H1 (cell line): ENCODE results near the gene TAMM41. TPM values are rescaled to one million over a fixed set of nuclear protein-coding genes. Genes with fewer than 3 reads are reported as not detected.

Experiments used
- CTCF ChIA-PET: fragments of 300-600 bp; sonication (Branson Sonifier 250); formaldehyde crosslinking; loops from one replicate; lab custom pipeline; 2021; ENCODE audit not compliant: partially characterized antibody; lab: Charles Lee
- POLR2A ChIA-PET: fragments of 300-600 bp; sonication (Branson Sonifier 250); formaldehyde crosslinking; loops from one replicate; lab custom pipeline; 2021; ENCODE audit warnings: inconsistent platforms; ENCODE audit not compliant: partially characterized antibody; lab: Charles Lee
- DNase-seq, 2 experiments: peaks; one replicate each; pipeline versions ENCODE4 v3.0.0 to v3.0.0-alpha.2; 2010 to 2022; ENCODE audit warnings: low spot score in 2 of 2, low read depth in 1 of 2, mixed read lengths in 1 of 2
- FAIRE-seq: peaks from 2 replicates; lab custom pipeline; 2011; peaks lifted over from hg19 to GRCh38; lab: Jason Lieb, UNC
- H2AFZ ChIP-seq: 2 replicates; pipeline ENCODE4 v1.8.1; 2012; ENCODE audit warnings: low read length, inconsistent platforms
- H2AK5ac ChIP-seq: 2 replicates; pipeline ENCODE4 v1.6.1; 2013; ENCODE audit warnings: low read depth, low read length
- H2BK120ac ChIP-seq: replicated peaks from 2 replicates; pipeline ENCODE3; 2013; ENCODE audit warnings: low read depth, low read length, inconsistent platforms
- H2BK12ac ChIP-seq: 2 replicates; pipeline ENCODE4 v1.6.1; 2013; ENCODE audit warnings: low read depth, low read length
- H2BK15ac ChIP-seq: 2 replicates; pipeline ENCODE4 v1.6.1; 2013; ENCODE audit warnings: low read length
- H2BK20ac ChIP-seq: 2 replicates; pipeline ENCODE4 v1.6.1; 2013; ENCODE audit warnings: low read length
- H2BK5ac ChIP-seq: 2 replicates; pipeline ENCODE4 v1.6.1; 2013; ENCODE audit warnings: low read depth, low read length
- H3K14ac ChIP-seq: 2 replicates; pipeline ENCODE4 v1.6.1; 2013; ENCODE audit warnings: inconsistent platforms; ENCODE audit not compliant: insufficient read length
- H3K18ac ChIP-seq: 2 replicates; pipeline ENCODE4 v1.6.1; 2013; ENCODE audit warnings: low read length; ENCODE audit errors: extremely low read depth
- H3K23ac ChIP-seq: 2 replicates; pipeline ENCODE4 v1.6.1; 2013; ENCODE audit warnings: inconsistent platforms; ENCODE audit not compliant: insufficient read length
- H3K23me2 ChIP-seq: 2 replicates; pipeline ENCODE4 v1.6.1; 2013; ENCODE audit warnings: low read depth, low read length
- H3K27ac ChIP-seq: 2 replicates; pipeline ENCODE4 v1.6.1; 2011; ENCODE audit warnings: low read depth, low read length, inconsistent platforms
- H3K27me3 ChIP-seq, 4 experiments: replicated peaks in 1 of 4; 1 replicate in 1 of 4; 2 replicates in 3 of 4; pipeline versions ENCODE4 v1.6.1 to v1.8.1; 2011 to 2013; ENCODE audit warnings: low read length in 3 of 4, mild to moderate bottlenecking in 3 of 4, inconsistent platforms in 2 of 4, mixed read lengths in 2 of 4, moderate library complexity in 1 of 4; ENCODE audit not compliant: control insufficient read depth in 3 of 4, insufficient read depth in 3 of 4; ENCODE audit errors: extremely low read depth in 1 of 4
- H3K36me3 ChIP-seq, 4 experiments: 2 replicates each; pipeline versions ENCODE4 v1.6.1 to v1.8.1; 2011 to 2013; ENCODE audit warnings: mild to moderate bottlenecking in 4 of 4, low read length in 3 of 4, moderate library complexity in 2 of 4, control low read depth in 1 of 4, inconsistent platforms in 1 of 4; ENCODE audit not compliant: insufficient read depth in 4 of 4, control insufficient read depth in 2 of 4
- H3K4ac ChIP-seq: replicated peaks from 2 replicates; pipeline ENCODE3; 2013; ENCODE audit warnings: low read length, low read depth, mixed read lengths, inconsistent platforms; ENCODE audit not compliant: insufficient read length
- H3K4me1 ChIP-seq, 4 experiments: replicated peaks in 1 of 4; 1 replicate in 1 of 4; 2 replicates in 3 of 4; pipeline versions ENCODE4 v1.6.1 to v1.8.1; 2011 to 2013; ENCODE audit warnings: low read length in 3 of 4, inconsistent platforms in 2 of 4, mixed read lengths in 1 of 4; ENCODE audit not compliant: insufficient read depth in 4 of 4, control insufficient read depth in 3 of 4
- H3K4me2 ChIP-seq, 2 experiments: 2 replicates each; pipeline versions ENCODE4 v1.6.1 to v1.8.1; 2011 to 2013; ENCODE audit warnings: low read depth in 2 of 2, low read length in 2 of 2, control low read depth in 1 of 2, inconsistent platforms in 1 of 2, mild to moderate bottlenecking in 1 of 2; ENCODE audit not compliant: insufficient read depth in 1 of 2
- H3K4me3 ChIP-seq, 4 experiments: fragments of 200-600, 300-600 bp in 1 of 4; sonication (generic), shearing (Covaris generic), sonication (Bioruptor Twin) in 1 of 4; 2 replicates each; pipeline versions ENCODE4 v1.5.1 to v1.8.1; 2011 to 2016; ENCODE audit warnings: low read length in 4 of 4, low read depth in 3 of 4, control low read depth in 2 of 4, inconsistent platforms in 2 of 4, mild to moderate bottlenecking in 2 of 4, mixed read lengths in 1 of 4, moderate library complexity in 1 of 4; ENCODE audit not compliant: insufficient read depth in 2 of 4; ENCODE audit errors: extremely low read depth in 1 of 4
- H3K56ac ChIP-seq: replicated peaks from 2 replicates; pipeline ENCODE3; 2013; ENCODE audit warnings: low read depth, mild to moderate bottlenecking, mixed read lengths, low read length, inconsistent platforms; ENCODE audit not compliant: insufficient read length
- H3K79me1 ChIP-seq: 2 replicates; pipeline ENCODE4 v1.6.1; 2013; ENCODE audit warnings: low read depth, low read length, control low read depth
- H3K79me2 ChIP-seq, 2 experiments: 2 replicates each; pipeline versions ENCODE4 v1.6.1 to v1.8.1; 2012 to 2013; ENCODE audit warnings: low read length in 2 of 2, mild to moderate bottlenecking in 2 of 2, inconsistent platforms in 1 of 2; ENCODE audit not compliant: insufficient read depth in 2 of 2, control insufficient read depth in 1 of 2
- H3K9ac ChIP-seq, 4 experiments: replicated peaks in 1 of 4; 1 replicate in 1 of 4; 2 replicates in 3 of 4; pipeline versions ENCODE4 v1.6.1 to v1.8.1; 2011 to 2013; ENCODE audit warnings: low read depth in 3 of 4, low read length in 3 of 4, control low read depth in 2 of 4, mild to moderate bottlenecking in 2 of 4, moderate library complexity in 2 of 4, inconsistent platforms in 1 of 4; ENCODE audit errors: extremely low read depth in 1 of 4
- H3K9me3 ChIP-seq, 2 experiments: 2 replicates each; pipeline versions ENCODE4 v1.6.1 to v1.8.1; 2012 to 2013; ENCODE audit warnings: mild to moderate bottlenecking in 2 of 2, moderate library complexity in 2 of 2, control low read depth in 1 of 2, inconsistent platforms in 1 of 2, low read depth in 1 of 2, low read length in 1 of 2, mixed read lengths in 1 of 2; ENCODE audit not compliant: insufficient read depth in 2 of 2
- H4K20me1 ChIP-seq, 2 experiments: replicated peaks in 1 of 2; 2 replicates each; pipeline versions ENCODE3 to v1.8.1; 2011 to 2013; ENCODE audit warnings: inconsistent platforms in 2 of 2, low read length in 2 of 2, mild to moderate bottlenecking in 1 of 2; ENCODE audit not compliant: insufficient read depth in 2 of 2, control insufficient read depth in 1 of 2
- H4K5ac ChIP-seq: 2 replicates; pipeline ENCODE4 v1.6.1; 2013; ENCODE audit warnings: low read length, low read depth, mixed read lengths, inconsistent platforms; ENCODE audit not compliant: insufficient read length
- H4K8ac ChIP-seq: 2 replicates; pipeline ENCODE4 v1.8.0; 2013; ENCODE audit warnings: mild to moderate bottlenecking, moderate library complexity, low read length, inconsistent platforms; ENCODE audit not compliant: insufficient read depth; ENCODE audit errors: extremely low read depth
- H4K91ac ChIP-seq: replicated peaks from 2 replicates; pipeline ENCODE3; 2013; ENCODE audit warnings: low read length, mixed read lengths, inconsistent platforms; ENCODE audit not compliant: insufficient read length
- SIRT6 ChIP-seq: IDR thresholded peaks from one replicate; pipeline ENCODE4 v1.7.1; 2012; ENCODE audit warnings: low read length, inconsistent platforms
- SUZ12 ChIP-seq: fragments of 200-600 bp; sonication (generic); IDR thresholded peaks from 2 replicates; pipeline ENCODE4 v1.6.1; 2012; ENCODE audit warnings: mild to moderate bottlenecking, inconsistent platforms, low read length, moderate library complexity, mixed read lengths
- WGBS, 2 experiments: shearing (Covaris generic) in 1 of 2; methylation state at CpG; one replicate each; pipeline versions ENCODE4 v1.1.6 to v1.1.7; 2013 to 2015; ENCODE audit warnings: low lambda C conversion rate in 2 of 2, mixed read lengths in 2 of 2, inconsistent platforms in 1 of 2, low coverage in 1 of 2, missing lambda C conversion rate in 1 of 2; ENCODE audit not compliant: insufficient replicate concordance in 2 of 2, insufficient coverage in 1 of 2, insufficient read length in 1 of 2; ENCODE audit errors: extremely low coverage in 1 of 2, missing lambda C conversion rate in 1 of 2; 5-methylcytosine and 5-hydroxymethylcytosine counted together
- polyA plus RNA-seq, 7 experiments: library from polyadenylated mRNA; depleted of rRNA in 3 of 7; stranded (reverse) in 5 of 7; unstranded in 2 of 7; fragments of >200 nt in 5 of 7; fragments of 200-250 nt in 2 of 7; gene quantifications; 1 replicate in 5 of 7; 2 replicates in 1 of 7; 4 replicates in 1 of 7; pipeline versions ENCODE4 v1.2.1 to v1.2.3, GENCODE V29; 2011 to 2013; ENCODE audit warnings: missing spikeins in 2 of 7, mixed read lengths in 2 of 7
- total RNA-seq: library from RNA; stranded (reverse); fragmentation: NEBNext Ultra II Directional; extraction: Animal tissue kit (Norgen Biotek cat#: 25700); gene quantifications from 2 replicates; pipeline ENCODE4 v1.2.1, GENCODE V29; 2021

Gene TAMM41
- total and polyA plus RNA-seq, 2 of the 8 experiments (the other 6 are each of a cell fraction or from before 2014, with no cell fraction given) = 16.9 to 22.5 TPM

- no peaks in the 10 kb centered on the region for H3K23me2 ChIP-seq
- TF ChIP-seq SIRT6 = no peak
- no peak for TF ChIP-seq SUZ12
- FAIRE-seq (no peak), DNase-seq (no peak)
- H4K20me1 ChIP-seq = no peaks in the 10 kb centered on the region
- H3K23ac ChIP-seq = no peak overlapping the region
- no peaks in the 10 kb centered on the region for H3K79me2 ChIP-seq
- H3K4me2 ChIP-seq = no peak overlapping the region
- no peaks in the 10 kb centered on the region; a peak in 1 of 7 replicates for H3K4me1 ChIP-seq
- no peak overlapping the region for H4K8ac ChIP-seq
- no peaks in the 10 kb centered on the region for H3K36me3 ChIP-seq
- H3K4ac ChIP-seq = no peak overlapping the region
- H2AFZ ChIP-seq = no peak overlapping the region
- H4K5ac ChIP-seq = no peak overlapping the region
- H2BK5ac ChIP-seq = no peak overlapping the region
- H3K56ac ChIP-seq = no peak overlapping the region
- H2BK12ac ChIP-seq = no peak overlapping the region
- no peaks in the 10 kb centered on the region for H3K9me3 ChIP-seq
- no peak overlapping the region for H2BK15ac ChIP-seq
- POLR2A ChIA-PET = no interaction called here
- no peak overlapping the region for H2BK20ac ChIP-seq
- H3K9ac ChIP-seq = no peak overlapping the region
- H3K4me3 ChIP-seq = no peak overlapping the region
- no peak overlapping the region for H3K18ac ChIP-seq
- no peak overlapping the region for H2BK120ac ChIP-seq
- no peak overlapping the region for H3K27ac ChIP-seq
- CTCF ChIA-PET = interaction anchor here (0.9 to 1.0 kb wide), 2 partner anchors 44 to 97 kb away, joined by 3 to 5 read pairs; no protein-coding TSS in a partner anchor
- 76% methylated on average over 2 of the region's 2 CpGs; no CpG with 5 or more reads in 1 of the 2 experiments for WGBS, 2 experiments
- no peak overlapping the region for H4K91ac ChIP-seq
- H3K14ac ChIP-seq = no peak overlapping the region
- H3K79me1 ChIP-seq = no peaks in the 10 kb centered on the region
- H2AK5ac ChIP-seq = no peak overlapping the region
- H3K27me3 ChIP-seq = no peaks in the 10 kb centered on the region
These were observed 86.7 kb downstream of the TAMM41 start for GRCh38 chr3:11759996-11760395.
